CD4-positive, alpha-beta T cell treated with Interferon alpha-2 for 1 hour (primary cell): Measurements from ENCODE around the gene HHLA2.

Experiments
- DNase-seq, 2 donors: peaks; one replicate each; pipeline ENCODE4 v3.0.0-alpha.2; 2020 to 2022

Gene HHLA2

GRCh38 chr3:108300103-108300849 is 3.9 kb downstream of the HHLA2 start:
- no peak for DNase-seq

DNA sequence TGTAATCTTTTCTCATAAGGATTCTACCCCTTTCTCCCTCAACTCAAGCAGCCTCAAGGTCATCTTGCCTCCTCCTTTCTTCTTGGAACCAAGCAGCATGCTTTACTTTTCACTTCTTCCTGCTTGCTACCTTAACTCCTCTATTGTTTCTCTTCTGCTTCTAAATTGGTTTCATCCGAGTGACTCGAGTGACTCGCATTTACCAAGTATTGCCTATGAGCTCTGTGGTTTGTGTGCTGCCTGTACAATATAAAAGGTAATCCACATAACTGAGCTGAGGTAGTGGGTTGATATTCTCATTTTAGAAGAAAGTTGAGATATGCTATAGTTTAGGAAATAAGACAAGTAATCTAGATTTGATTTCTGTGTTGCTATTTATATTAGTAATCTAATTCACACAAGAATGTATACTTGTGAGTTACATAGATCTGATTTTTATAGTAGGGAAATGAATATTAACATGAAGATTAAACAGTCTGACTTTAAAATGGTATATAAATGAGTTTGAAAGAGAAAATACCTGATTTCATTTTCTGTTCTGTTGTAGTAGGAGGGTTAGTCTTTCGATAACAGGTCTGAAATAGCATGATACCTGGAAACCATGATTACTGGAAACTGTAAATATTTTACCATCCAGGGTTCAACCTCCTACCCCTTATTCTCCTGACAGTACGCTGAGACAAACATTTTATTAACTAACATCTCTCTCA is 5.5 kb downstream of the HHLA2 start:
- peak in 1 of 2 donors; percentile 17 for DNase-seq

- DNase-seq: no peak
Observed at GRCh38 chr3:108302570-108302969, 6.2 kb downstream of the HHLA2 start.

DNA sequence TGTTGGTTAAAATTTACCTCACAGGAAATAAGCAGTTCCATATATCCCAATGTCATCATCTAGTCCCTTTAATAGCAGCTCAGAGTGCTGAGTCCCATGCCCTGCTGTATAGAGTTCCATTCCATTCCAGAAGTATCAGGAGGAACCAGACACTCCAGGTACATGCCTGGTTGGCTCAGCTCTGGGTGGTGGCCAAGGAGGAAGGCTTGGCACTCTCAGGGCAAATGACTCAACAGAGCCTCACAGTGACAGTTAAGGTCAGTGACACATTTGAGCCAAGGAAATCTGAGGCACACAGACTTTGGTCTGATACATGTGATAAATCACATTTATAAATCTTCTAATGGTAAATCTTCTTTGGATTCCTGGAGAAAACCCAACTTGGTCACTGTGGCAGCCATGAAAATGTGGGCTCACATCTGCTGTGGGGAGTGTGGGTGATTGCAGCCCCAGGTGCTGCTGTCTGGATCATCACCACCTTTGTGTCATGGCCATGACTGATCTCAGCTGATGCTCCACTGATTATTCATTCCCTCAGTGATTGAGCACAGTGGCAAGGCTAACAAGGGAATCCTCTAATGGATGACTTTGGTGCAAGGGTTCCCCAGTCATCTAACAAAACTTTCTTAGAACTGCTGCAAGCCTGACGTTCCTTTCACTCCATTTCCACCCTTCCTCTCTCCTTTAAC is 9.3 kb downstream of the HHLA2 start:
- DNase-seq: no peak

- DNase-seq: no peak
Observed at GRCh38 chr3:108311797-108312196, 15.4 kb downstream of the HHLA2 start.

- DNase-seq: no peak
Observed at GRCh38 chr3:108312656-108313055, 16.3 kb downstream of the HHLA2 start.

- no peak for DNase-seq
Observed at GRCh38 chr3:108315767-108316301, 19.5 kb downstream of the HHLA2 start.

DNA sequence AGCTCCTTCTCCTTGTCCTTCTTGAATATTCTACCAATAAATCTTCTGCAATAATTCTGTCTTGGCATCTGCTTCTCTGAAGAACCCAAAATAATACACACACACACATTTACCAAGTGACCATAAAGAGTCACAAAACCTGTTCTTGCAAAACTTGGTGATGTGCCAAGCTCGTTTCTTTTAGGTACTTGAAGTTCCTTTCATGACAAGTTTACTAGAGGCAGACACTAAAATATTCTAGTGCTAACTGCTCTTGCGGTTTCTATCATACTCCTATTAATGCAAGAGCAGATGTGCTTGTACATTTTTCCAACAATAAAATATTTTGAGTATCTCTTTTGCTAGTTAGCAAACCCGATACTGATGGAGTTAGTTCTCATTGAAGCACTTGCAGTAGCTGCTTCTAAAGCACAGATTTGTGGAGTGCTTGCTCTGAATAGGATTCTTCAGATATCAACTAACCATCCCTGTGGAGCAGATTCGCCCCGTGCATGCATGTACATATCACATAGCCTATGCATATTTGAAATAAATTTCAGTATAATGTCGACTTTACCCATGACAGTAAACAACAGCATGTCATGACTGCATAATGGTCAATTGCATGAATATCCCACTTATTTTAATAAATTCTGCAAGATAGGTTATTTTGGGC is 23.2 kb downstream of the HHLA2 start:
- DNase-seq: no peak

GRCh38 chr3:108320746-108321350 is 24.5 kb downstream of the HHLA2 start:
- DNase-seq: no peak

DNA sequence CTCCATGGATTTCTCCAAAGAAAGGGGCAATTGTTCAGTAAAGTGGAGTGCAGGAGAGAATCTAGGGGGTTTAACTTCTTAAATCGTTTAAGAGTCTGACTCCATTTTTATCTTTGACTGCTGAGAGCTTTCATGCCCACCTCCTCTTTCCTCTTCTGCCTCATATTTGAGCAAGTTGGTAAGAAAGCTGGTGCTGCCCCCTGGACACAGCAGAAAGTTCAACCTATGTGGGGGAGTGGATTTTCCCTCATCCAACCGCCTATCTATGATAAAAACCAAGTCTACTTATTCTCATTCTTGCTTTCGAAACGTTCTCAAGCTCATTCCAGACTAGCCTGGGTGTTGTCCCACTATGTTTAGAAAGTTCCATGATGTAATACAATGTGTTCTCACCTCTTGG is 26.0 kb downstream of the HHLA2 start:
- DNase-seq: peak; percentile 6 to 26

DNA sequence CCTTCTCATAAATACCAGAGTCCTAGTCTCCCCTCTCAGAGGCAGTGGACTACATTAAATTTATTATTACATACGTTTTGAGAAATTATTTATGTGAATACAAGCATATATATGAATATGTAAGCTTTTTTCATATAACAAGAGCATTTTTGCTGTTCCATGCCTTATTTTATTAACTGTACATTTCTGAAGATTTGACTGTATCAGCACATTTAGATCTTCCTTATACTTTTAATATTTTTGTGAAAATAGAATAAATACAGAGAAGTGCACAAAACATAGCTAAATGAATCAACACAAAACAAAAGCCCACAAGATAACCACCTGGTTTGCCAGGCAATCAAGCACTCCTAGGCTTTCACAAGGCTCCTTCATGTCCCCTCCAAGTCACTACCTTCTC is 27.8 kb downstream of the HHLA2 start:
- DNase-seq: no peak

- no peak for DNase-seq
Observed at GRCh38 chr3:108327168-108327567, 30.8 kb downstream of the HHLA2 start.

- DNase-seq: no peak
Observed at GRCh38 chr3:108328821-108329486, 32.6 kb downstream of the HHLA2 start.

GRCh38 chr3:108329508-108329907 is 33.2 kb downstream of the HHLA2 start:
- no peak for DNase-seq

- DNase-seq: no peak
Observed at GRCh38 chr3:108329947-108330346, 33.6 kb downstream of the HHLA2 start.

DNA sequence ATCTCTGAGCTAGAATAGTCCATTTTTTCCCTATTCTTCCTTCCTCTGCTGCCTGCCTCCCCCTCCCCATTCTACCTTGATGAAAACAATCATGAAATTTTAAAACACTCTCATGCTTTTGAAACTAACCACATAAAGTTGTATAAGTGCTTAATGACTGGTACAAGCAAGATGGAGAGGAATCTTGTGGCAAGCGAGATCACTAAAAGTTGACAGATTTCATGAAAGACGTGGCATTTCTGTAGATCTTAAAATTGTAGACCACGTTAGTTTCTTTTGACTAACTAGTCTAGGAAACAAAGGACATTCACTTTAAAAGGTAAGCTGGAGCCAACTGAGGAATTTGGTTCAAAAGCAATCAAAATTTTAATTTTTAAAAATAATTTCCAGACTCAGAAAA is 35.4 kb downstream of the HHLA2 start:
- DNase-seq: no peak

- no peak for DNase-seq
Observed at GRCh38 chr3:108333961-108334360, 37.6 kb downstream of the HHLA2 start.

DNA sequence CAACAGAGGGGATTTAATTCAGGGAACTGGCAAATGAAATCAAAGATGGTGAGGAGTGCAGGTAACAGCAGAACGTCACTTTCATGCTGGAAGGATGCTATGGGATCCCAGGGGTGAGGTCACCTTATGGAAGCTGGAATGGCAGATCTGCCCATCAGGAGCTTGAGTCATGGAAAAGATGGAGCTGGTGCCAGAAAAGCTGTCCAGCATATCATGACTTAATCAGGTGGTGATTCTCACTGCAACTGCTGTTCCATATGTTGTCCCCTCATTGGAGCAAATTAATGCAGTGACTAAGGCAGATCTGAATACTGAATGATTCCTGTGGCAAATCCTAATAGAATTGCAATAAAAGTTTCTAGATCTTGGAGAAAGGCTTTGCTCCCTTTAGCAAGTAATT is 38.4 kb downstream of the HHLA2 start:
- DNase-seq: no peak

DNA sequence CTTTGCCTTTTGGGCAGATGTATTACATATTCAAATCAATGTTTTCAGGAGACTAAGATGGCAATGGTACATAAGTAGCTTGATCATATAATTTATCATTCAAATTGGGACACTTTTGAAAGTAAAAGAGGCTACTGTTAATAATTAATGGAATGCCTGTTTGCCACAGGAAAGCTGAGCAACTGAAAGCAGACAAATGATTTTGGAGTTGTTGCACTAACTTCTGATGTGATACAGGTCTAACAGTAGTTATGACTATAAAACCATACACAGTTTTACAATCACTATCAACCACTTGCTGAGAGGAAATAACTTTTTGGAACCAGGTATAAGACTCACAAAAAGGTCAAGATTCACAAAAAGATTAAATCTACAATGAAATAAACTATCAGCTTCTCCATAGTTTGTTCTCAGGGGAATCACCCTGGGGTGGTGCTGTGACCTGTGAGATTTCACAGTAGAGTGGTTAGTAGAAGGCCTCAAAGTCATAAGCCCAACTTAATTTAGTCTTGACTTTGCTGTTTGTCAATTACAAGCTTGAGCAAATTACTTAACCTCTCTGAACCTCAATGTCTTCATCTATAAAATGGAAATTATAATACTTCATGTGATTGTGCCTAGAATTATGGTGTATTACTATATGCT is 42.7 kb downstream of the HHLA2 start:
- DNase-seq: no peak

GRCh38 chr3:108341911-108342310 is 45.6 kb downstream of the HHLA2 start:
- DNase-seq: no peak

DNA sequence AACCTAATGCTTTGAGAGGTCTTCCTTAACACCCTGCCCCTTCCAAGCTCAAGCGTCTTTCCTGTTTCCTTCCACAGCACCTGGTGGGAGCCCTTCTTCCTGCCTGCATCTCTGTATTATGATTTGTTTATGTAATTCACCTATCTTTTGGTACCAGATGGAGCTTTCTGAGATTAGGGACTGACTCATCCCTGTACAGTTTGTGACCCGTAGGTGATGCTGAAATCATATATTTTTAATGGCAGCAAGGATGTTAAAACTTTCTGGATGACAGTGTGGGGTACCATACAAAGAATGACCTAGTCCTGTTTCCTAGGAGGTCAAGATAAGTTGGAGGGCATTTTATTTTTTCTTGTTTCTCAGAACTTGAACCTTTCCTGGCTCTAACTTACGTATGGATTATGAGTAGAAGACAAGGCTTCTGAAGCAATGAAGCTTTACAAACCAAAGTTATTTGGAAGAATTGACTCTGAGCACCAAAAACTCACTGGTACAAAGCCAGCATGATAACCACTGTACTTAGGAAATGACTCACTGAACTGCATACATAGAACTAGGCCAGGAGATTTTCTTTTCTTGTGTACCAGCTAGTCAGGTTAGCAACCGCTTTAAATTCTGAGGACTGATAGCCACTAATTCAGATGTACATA is 46.6 kb downstream of the HHLA2 start:
- DNase-seq: no peak
